Fibroblast of skin of left quadriceps (primary cell): ENCODE results near the gene TTC9C.
"Not testable (repeated sequence)": the region's sequence is repeated elsewhere in the genome, so short reads cannot be mapped to it uniquely, and the experiment has no call there.

ENCODE experiments used
- DNase-seq, 2 experiments: peaks; one replicate each; pipeline ENCODE4 v3.0.0-alpha.2; 2013; ENCODE audit warnings: low read depth in 2 of 2

Gene TTC9C

GRCh38 chr11:62728171-62728988 lies at the start of gene TTC9C:
TSS of gene TTC9C (plus strand) at chr11:62728486. CDS start at chr11:62728849, 363 bp downstream.
- peak; percentile 67 to 71 for DNase-seq

GRCh38 chr11:62678770-62679696 lies 49.3 kb upstream of the TTC9C start, which contains the start of gene UBXN1:
TSS of gene UBXN1 (minus strand) at chr11:62679073. CDS start at chr11:62678923, 150 bp downstream.
- peak; percentile 71 to 80 for DNase-seq

- DNase-seq: peak; percentile 66 to 67
These were observed 47.5 kb upstream of the TTC9C start for GRCh38 chr11:62680825-62681240.

GRCh38 chr11:62682518-62682917 lies 45.8 kb upstream of the TTC9C start:
- DNase-seq: no peak

GRCh38 chr11:62687508-62688396 lies 40.5 kb upstream of the TTC9C start:
- no peak for DNase-seq

GRCh38 chr11:62688491-62688890 lies 39.8 kb upstream of the TTC9C start:
- no peak for DNase-seq

- peak; percentile 97 for DNase-seq
These were observed 38.7 kb upstream of the TTC9C start, which contains the start of gene LRRN4CL for GRCh38 chr11:62689421-62690183. TSS of gene LRRN4CL (minus strand) at chr11:62689530. CDS start at chr11:62688508, 1,022 bp downstream.

GRCh38 chr11:62693624-62694023 lies 34.7 kb upstream of the TTC9C start:
- not testable (repeated sequence) for DNase-seq

GRCh38 chr11:62694455-62695167 lies 33.7 kb upstream of the TTC9C start:
- peak; percentile 51 to 52 for DNase-seq

GRCh38 chr11:62702246-62702645 lies 26.0 kb upstream of the TTC9C start:
- no peak for DNase-seq

- DNase-seq: not testable (repeated sequence)
These were observed 24.4 kb upstream of the TTC9C start for GRCh38 chr11:62703921-62704320.

GRCh38 chr11:62705413-62705812 lies 22.9 kb upstream of the TTC9C start:
- no peak for DNase-seq

GRCh38 chr11:62705880-62706849 lies 22.1 kb upstream of the TTC9C start:
- DNase-seq: peak; percentile 82 to 84

- DNase-seq: no peak
These were observed 21.4 kb upstream of the TTC9C start for GRCh38 chr11:62706850-62707247.

GRCh38 chr11:62707277-62707861 lies 20.9 kb upstream of the TTC9C start, which contains the start of the genes BSCL2 and GNG3:
TSS of gene BSCL2 (minus strand) at chr11:62707424. CDS start at chr11:62707195, 229 bp downstream.
TSS of gene GNG3 (plus strand) at chr11:62707676. CDS start at chr11:62708296, 620 bp downstream.
- DNase-seq: no peak

- DNase-seq: no peak
These were observed 19.9 kb upstream of the TTC9C start for GRCh38 chr11:62708392-62708791.

- no peak for DNase-seq
These were observed 19.5 kb upstream of the TTC9C start for GRCh38 chr11:62708793-62709192.
